ENCODE measurements around the gene SEPTIN1.

DNA sequence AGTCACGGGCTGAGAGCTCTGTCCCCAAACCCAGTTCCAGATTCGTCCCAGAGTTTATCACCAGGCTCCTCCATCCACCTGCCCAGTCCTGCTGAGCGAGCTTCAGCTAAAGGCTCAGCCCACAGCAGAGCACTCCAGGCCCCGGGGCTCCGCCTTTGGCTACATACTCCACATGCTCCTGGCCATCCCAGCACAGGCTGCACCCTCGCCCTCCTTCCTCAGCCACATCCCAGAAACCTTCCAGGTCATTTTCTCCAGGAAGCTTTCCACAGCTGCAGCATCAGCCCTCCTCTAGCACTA, 22.5 kb downstream of the SEPTIN1 start:
- no peak for TF ChIP-seq POLR2A (IDR thresholded peaks at IDR 0.05; ENCODE audit: low read length)
- TF ChIP-seq GATA1 (IDR thresholded peaks at IDR 0.05; ENCODE audit: low read depth, low read length): no peak

Data from erythroblast (primary cell).